IPS-20b (cell line): Measurements from ENCODE around the gene UCK1.

ENCODE experiments used
- H3K27ac ChIP-seq: one replicate; pipeline ENCODE4 v1.5.1; 2013; ENCODE audit warnings: low read length
- H3K27me3 ChIP-seq: 2 replicates; pipeline ENCODE4 v1.6.1; 2013; ENCODE audit warnings: mild to moderate bottlenecking, low read length, inconsistent platforms; ENCODE audit not compliant: insufficient read depth
- H3K36me3 ChIP-seq: 2 replicates; pipeline ENCODE4 v1.6.1; 2013; ENCODE audit warnings: low read depth, mild to moderate bottlenecking, inconsistent platforms, low read length, moderate library complexity; ENCODE audit not compliant: insufficient read depth
- H3K4me1 ChIP-seq: 2 replicates; pipeline ENCODE4 v1.6.1; 2013; ENCODE audit warnings: mild to moderate bottlenecking, control low read depth, inconsistent platforms, low read length, moderate library complexity; ENCODE audit not compliant: insufficient read depth
- H3K4me3 ChIP-seq: 2 replicates; pipeline ENCODE4 v1.5.1; 2013; ENCODE audit warnings: mild to moderate bottlenecking, low read length, inconsistent platforms
- H3K9ac ChIP-seq: 2 replicates; pipeline ENCODE4 v1.6.1; 2013; ENCODE audit warnings: low read depth, mild to moderate bottlenecking, inconsistent platforms, low read length, moderate library complexity
- H3K9me3 ChIP-seq: 2 replicates; pipeline ENCODE4 v1.6.1; 2013; ENCODE audit warnings: mild to moderate bottlenecking, low read depth, low read length, inconsistent platforms; ENCODE audit not compliant: insufficient read depth

The UCK1 gene

GRCh38 chr9:131546336-131547084 lies 15.4 kb upstream of the UCK1 start:
- Histone ChIP-seq H3K9me3 (peaks cover 20% of the 10 kb centered on the region), H3K27me3 (peaks cover 42% of the 10 kb centered on the region), H3K4me3 (peak overlapping the region; percentile 36; the same call in 1 of the 2 replicates), H3K9ac (no peak overlapping the region), H3K4me1 (no peaks in the 10 kb centered on the region), H3K27ac (no peak overlapping the region), H3K36me3 (no peaks in the 10 kb centered on the region)

GRCh38 chr9:131545786-131546335 lies 14.8 kb upstream of the UCK1 start:
- H3K4me3 ChIP-seq, result peak overlapping the region; percentile 36; the same call in 1 of the 2 replicates
- H3K9ac ChIP-seq, result no peak overlapping the region
- no peak overlapping the region for H3K27ac ChIP-seq

GRCh38 chr9:131545003-131545785 lies 14.1 kb upstream of the UCK1 start, which contains the start of gene PRRT1B:
PRRT1B (plus strand) TSS chr9:131545523; CDS start chr9:131545616, 93 bp downstream.
- Histone ChIP-seq H3K27me3 (peaks cover 42% of the 10 kb centered on the region), H3K4me3 (peak within 1 kb of the TSS; percentile 36; the same call in 1 of the 2 replicates), H3K4me1 (no peaks in the 10 kb centered on the region), H3K9me3 (peaks cover 20% of the 10 kb centered on the region), H3K27ac (no peak within 1 kb of the TSS), H3K9ac (no peak within 1 kb of the TSS), H3K36me3 (no peaks in the 10 kb centered on the region)

More at GRCh38 chr9:131545786-131546335, 14.8 kb upstream of the UCK1 start:
- H3K4me1 ChIP-seq, result no peaks in the 10 kb centered on the region
- no peaks in the 10 kb centered on the region for H3K36me3 ChIP-seq
- H3K9me3 ChIP-seq, result peaks cover 20% of the 10 kb centered on the region
- peaks cover 42% of the 10 kb centered on the region for H3K27me3 ChIP-seq

GRCh38 chr9:131543141-131543540 lies 12.1 kb upstream of the UCK1 start:
- Histone ChIP-seq H3K4me3 (no peak overlapping the region), H3K4me1 (no peaks in the 10 kb centered on the region), H3K9ac (no peak overlapping the region), H3K9me3 (peaks cover 20% of the 10 kb centered on the region), H3K27me3 (peaks cover 41% of the 10 kb centered on the region), H3K36me3 (no peaks in the 10 kb centered on the region), H3K27ac (no peak overlapping the region)

GRCh38 chr9:131539223-131539923 lies 8.3 kb upstream of the UCK1 start:
- Histone ChIP-seq H3K27me3 (peaks cover 4% of the 10 kb centered on the region), H3K27ac (no peak overlapping the region), H3K4me3 (no peak overlapping the region), H3K9me3 (peaks cover 29% of the 10 kb centered on the region), H3K36me3 (no peaks in the 10 kb centered on the region), H3K9ac (no peak overlapping the region), H3K4me1 (no peaks in the 10 kb centered on the region)

GRCh38 chr9:131537946-131538345 lies 6.9 kb upstream of the UCK1 start:
- Histone ChIP-seq H3K36me3 (no peaks in the 10 kb centered on the region), H3K4me3 (no peak overlapping the region), H3K9ac (no peak overlapping the region), H3K9me3 (peaks cover 16% of the 10 kb centered on the region), H3K27me3 (no peaks in the 10 kb centered on the region), H3K27ac (no peak overlapping the region), H3K4me1 (no peaks in the 10 kb centered on the region)

GRCh38 chr9:131534721-131535237 lies 3.7 kb upstream of the UCK1 start:
- no peak overlapping the region for H3K9ac ChIP-seq
- H3K9me3 ChIP-seq, result peaks cover 10% of the 10 kb centered on the region; the same call in 1 of the 2 replicates
- H3K27ac ChIP-seq, result no peak overlapping the region
- H3K4me3 ChIP-seq, result no peak overlapping the region
- H3K36me3 ChIP-seq, result peaks cover 3% of the 10 kb centered on the region; the same call in 1 of the 2 replicates
- 0 out of 2 replicates have a peak, but pooled peaks cover 2% of the 10 kb centered on the region for H3K4me1 ChIP-seq
- no peaks in the 10 kb centered on the region for H3K27me3 ChIP-seq

- Histone ChIP-seq H3K9me3 (no peaks in the 10 kb centered on the region), H3K4me3 (peak overlapping the region; percentile 71), H3K27ac (no peak overlapping the region), H3K4me1 (0 out of 2 replicates have a peak, but pooled peaks cover 2% of the 10 kb centered on the region), H3K27me3 (no peaks in the 10 kb centered on the region), H3K36me3 (peaks cover 46% of the 10 kb centered on the region), H3K9ac (peak overlapping the region; percentile 66)
Observed at GRCh38 chr9:131530546-131530919, 530 bp downstream of the UCK1 start.

GRCh38 chr9:131529597-131530545 lies 1.2 kb downstream of the UCK1 start:
- no peaks in the 10 kb centered on the region for H3K9me3 ChIP-seq
- H3K27ac ChIP-seq, result no peak overlapping the region
- peak overlapping the region; percentile 66 for H3K9ac ChIP-seq
- peak overlapping the region; percentile 71 for H3K4me3 ChIP-seq
- no peaks in the 10 kb centered on the region for H3K27me3 ChIP-seq
- 0 out of 2 replicates have a peak, but pooled peaks cover 2% of the 10 kb centered on the region for H3K4me1 ChIP-seq
- peaks cover 52% of the 10 kb centered on the region for H3K36me3 ChIP-seq

GRCh38 chr9:131528886-131529505 lies 2.1 kb downstream of the UCK1 start:
- Histone ChIP-seq H3K27me3 (no peaks in the 10 kb centered on the region), H3K27ac (no peak overlapping the region), H3K36me3 (peaks cover 61% of the 10 kb centered on the region), H3K4me3 (no peak overlapping the region), H3K9ac (no peak overlapping the region), H3K9me3 (no peaks in the 10 kb centered on the region), H3K4me1 (0 out of 2 replicates have a peak, but pooled peaks cover 2% of the 10 kb centered on the region)
